ENCODE measurements around the gene LRP1B. TPM values are rescaled to one million over a fixed set of nuclear protein-coding genes. Genes with fewer than 3 reads are reported as not detected.

LRP1B gene
- total RNA-seq, 1 donor from 2014 or later, result 8.8 TPM

DNA sequence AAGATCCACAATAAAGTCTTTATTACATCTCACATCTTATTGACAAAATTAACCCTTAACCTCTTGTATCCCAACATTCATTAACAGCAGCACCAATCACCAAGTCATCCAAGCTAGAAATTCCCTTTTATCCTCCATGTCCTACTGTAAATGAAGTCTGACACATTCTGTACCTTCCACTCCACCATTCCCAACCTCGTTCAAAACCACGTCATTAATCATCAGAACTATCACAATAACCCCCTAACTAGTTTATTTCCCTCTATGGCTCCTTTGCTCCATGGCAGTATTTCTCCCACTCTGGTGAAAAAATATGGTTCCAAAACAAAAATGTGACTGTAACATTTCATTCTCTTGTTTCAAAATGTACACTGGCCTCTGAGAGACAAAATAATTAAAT, 1626.2 kb downstream of the LRP1B start:
- no peak for TF ChIP-seq POLR2A (IDR thresholded peaks at IDR 0.05)
- TF ChIP-seq, protein P1, sequence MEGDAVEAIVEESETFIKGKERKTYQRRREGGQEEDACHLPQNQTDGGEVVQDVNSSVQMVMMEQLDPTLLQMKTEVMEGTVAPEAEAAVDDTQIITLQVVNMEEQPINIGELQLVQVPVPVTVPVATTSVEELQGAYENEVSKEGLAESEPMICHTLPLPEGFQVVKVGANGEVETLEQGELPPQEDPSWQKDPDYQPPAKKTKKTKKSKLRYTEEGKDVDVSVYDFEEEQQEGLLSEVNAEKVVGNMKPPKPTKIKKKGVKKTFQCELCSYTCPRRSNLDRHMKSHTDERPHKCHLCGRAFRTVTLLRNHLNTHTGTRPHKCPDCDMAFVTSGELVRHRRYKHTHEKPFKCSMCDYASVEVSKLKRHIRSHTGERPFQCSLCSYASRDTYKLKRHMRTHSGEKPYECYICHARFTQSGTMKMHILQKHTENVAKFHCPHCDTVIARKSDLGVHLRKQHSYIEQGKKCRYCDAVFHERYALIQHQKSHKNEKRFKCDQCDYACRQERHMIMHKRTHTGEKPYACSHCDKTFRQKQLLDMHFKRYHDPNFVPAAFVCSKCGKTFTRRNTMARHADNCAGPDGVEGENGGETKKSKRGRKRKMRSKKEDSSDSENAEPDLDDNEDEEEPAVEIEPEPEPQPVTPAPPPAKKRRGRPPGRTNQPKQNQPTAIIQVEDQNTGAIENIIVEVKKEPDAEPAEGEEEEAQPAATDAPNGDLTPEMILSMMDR (IDR thresholded peaks at IDR 0.05), result no peak
- no peak for TF ChIP-seq POLR2AphosphoS5 (IDR thresholded peaks at IDR 0.05; ENCODE audit: insufficient read depth in 1 of 2, low read depth in 1 of 2)
- no peak for DNase-seq (ENCODE audit: extremely low spot score in 2 of 2)
- Histone ChIP-seq H3K36me3 (no peaks in the 10 kb centered on the region), H3K4me1 (no peaks in the 10 kb centered on the region), H3K9me3 (no peaks in the 10 kb centered on the region), H3K27me3 (no peaks in the 10 kb centered on the region), H3K27ac (no peak overlapping the region), H3K4me3 (no peak overlapping the region)
- intact Hi-C loops (cut with DNase I), result no loop called here

DNA sequence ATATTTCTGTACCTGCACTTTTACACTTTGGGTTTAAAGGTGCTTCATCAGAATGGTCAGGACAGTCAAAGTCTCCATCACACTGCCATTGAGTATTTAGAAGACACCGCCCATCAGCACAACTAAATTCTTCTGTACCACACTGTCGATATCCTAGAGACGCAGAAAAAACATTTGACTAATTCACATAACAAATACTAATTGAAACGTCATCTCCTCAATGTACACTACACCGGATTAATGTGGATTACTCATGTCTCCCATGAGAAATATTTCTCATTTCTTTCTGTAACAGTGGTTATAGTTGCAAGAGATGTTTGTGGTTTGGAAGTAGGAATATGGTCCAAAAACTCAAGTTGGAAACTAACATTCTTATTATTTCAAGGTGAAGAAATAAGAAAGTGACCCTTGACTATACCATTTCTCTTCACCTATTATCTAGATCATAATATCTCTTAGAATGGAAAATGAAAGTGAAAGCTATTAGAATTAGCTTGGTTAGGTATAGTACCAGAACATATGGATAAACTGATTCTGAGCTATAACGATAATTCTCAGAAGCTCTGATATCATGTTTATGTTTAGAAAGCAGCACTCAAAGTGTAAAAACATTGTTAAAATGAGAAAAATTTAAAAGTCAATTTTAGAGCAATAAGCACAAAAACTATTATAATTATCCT, 1627.7 kb downstream of the LRP1B start:
- H3K27me3 ChIP-seq, result no peaks in the 10 kb centered on the region
- intact Hi-C loops (cut with DNase I), result no loop called here
- no peaks in the 10 kb centered on the region for H3K9me3 ChIP-seq
- H3K4me3 ChIP-seq, result no peak overlapping the region
- no peaks in the 10 kb centered on the region for H3K4me1 ChIP-seq
- no peaks in the 10 kb centered on the region for H3K36me3 ChIP-seq
- H3K27ac ChIP-seq, result no peak overlapping the region
- TF ChIP-seq, protein P1 (IDR thresholded peaks at IDR 0.05), result no peak
- TF ChIP-seq POLR2A (IDR thresholded peaks at IDR 0.05) (no peak), POLR2AphosphoS5 (IDR thresholded peaks at IDR 0.05; ENCODE audit: insufficient read depth in 1 of 2, low read depth in 1 of 2) (no peak)
- DNase-seq (ENCODE audit: extremely low spot score in 2 of 2), result no peak

DNA sequence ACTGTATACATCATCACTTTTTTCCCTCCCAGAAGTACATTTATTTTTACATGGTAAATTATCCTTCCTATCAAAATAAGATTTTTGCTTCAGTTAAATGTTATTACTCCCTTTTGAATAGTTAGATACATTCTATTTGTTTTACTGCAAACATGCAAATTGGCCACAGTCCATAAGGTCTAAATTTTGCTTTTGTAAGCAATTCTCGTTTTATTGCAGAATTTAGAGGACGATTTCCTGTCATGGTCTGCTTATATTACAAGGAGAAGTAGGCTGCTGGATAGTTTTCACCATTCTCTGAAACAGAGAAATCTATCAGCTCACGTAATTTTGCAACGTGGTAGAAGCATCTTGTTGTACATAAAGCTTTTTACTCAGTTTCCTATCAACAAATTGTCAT, 1632.5 kb downstream of the LRP1B start:
- no peak for TF ChIP-seq POLR2AphosphoS5 (IDR thresholded peaks at IDR 0.05; ENCODE audit: insufficient read depth in 1 of 2, low read depth in 1 of 2)
- TF ChIP-seq POLR2A (IDR thresholded peaks at IDR 0.05), result no peak
- TF ChIP-seq, protein P1 (IDR thresholded peaks at IDR 0.05), result no peak
- H3K27me3 ChIP-seq, result no peaks in the 10 kb centered on the region
- DNase-seq (ENCODE audit: extremely low spot score in 2 of 2), result no peak
- H3K4me1 ChIP-seq, result no peaks in the 10 kb centered on the region
- no peak overlapping the region for H3K27ac ChIP-seq
- H3K4me3 ChIP-seq, result no peak overlapping the region
- H3K9me3 ChIP-seq, result no peaks in the 10 kb centered on the region
- H3K36me3 ChIP-seq, result no peaks in the 10 kb centered on the region
- intact Hi-C loops (cut with DNase I), result no loop called here

DNA sequence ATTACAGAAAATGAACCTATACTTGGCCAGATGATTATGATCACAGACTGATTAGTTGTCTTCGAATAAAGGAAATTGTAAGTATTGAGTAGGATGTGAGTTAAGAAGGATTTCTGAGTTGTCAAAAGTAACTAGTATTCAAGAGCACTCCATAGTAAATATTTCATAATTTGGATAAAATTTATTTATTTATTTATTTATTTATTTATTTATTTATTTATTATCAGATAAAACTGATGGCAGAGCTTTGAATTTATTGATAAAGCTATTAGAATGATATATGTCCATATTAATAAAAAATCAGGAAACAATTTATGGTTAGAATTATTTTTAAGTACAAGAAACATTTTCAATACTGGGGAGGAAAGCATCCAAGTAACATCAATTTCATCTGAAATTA, 1634.1 kb downstream of the LRP1B start:
- Histone ChIP-seq H3K27ac (no peak overlapping the region), H3K27me3 (no peaks in the 10 kb centered on the region), H3K4me1 (no peaks in the 10 kb centered on the region), H3K9me3 (no peaks in the 10 kb centered on the region), H3K4me3 (no peak overlapping the region), H3K36me3 (no peaks in the 10 kb centered on the region)
- TF ChIP-seq, protein P1 (IDR thresholded peaks at IDR 0.05), result no peak
- no peak for TF ChIP-seq POLR2AphosphoS5 (IDR thresholded peaks at IDR 0.05; ENCODE audit: insufficient read depth in 1 of 2, low read depth in 1 of 2)
- no peak for TF ChIP-seq POLR2A (IDR thresholded peaks at IDR 0.05)
- intact Hi-C loops (cut with DNase I), result no loop called here
- DNase-seq (ENCODE audit: extremely low spot score in 2 of 2), result no peak

DNA sequence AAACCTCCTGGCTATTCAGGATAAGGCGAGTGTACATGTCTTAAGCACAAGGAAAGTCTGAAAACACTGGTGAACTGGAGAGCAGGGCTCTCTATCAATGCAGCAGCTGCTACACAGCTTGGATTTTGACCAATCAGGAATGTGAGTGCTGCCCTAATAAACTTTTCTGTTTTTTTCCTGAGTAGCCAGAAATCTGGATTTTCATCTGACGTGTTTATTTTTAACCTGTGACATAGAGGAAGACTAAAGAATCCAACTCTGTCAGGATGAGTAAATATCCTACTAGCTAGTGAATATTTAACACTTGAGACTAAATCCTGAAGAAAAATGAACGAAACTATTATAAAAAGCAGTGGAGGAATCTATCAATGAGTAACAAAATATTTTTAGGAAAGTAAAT, 1638.9 kb downstream of the LRP1B start:
- no peaks in the 10 kb centered on the region for H3K27me3 ChIP-seq
- intact Hi-C loops (cut with DNase I), result no loop called here
- DNase-seq (ENCODE audit: extremely low spot score in 2 of 2), result no peak
- no peaks in the 10 kb centered on the region for H3K9me3 ChIP-seq
- H3K36me3 ChIP-seq, result no peaks in the 10 kb centered on the region
- no peak for TF ChIP-seq POLR2AphosphoS5 (IDR thresholded peaks at IDR 0.05; ENCODE audit: insufficient read depth in 1 of 2, low read depth in 1 of 2)
- no peak for TF ChIP-seq POLR2A (IDR thresholded peaks at IDR 0.05)
- H3K27ac ChIP-seq, result no peak overlapping the region
- H3K4me3 ChIP-seq, result no peak overlapping the region
- no peaks in the 10 kb centered on the region for H3K4me1 ChIP-seq

All from vagina (tissue), 2 donors.